GM18526 (cell line): ENCODE data around the gene OTOS.

ENCODE experiments used
- POLR2A ChIP-seq: IDR thresholded peaks from 3 replicates; pipeline ENCODE4 v1.6.1; 2011; ENCODE audit not compliant: insufficient read length; ENCODE audit errors: extremely low read depth

OTOS gene

GRCh38 chr2:240098349-240098748, 42.1 kb downstream of the OTOS start:
- no peak for TF ChIP-seq POLR2A

DNA sequence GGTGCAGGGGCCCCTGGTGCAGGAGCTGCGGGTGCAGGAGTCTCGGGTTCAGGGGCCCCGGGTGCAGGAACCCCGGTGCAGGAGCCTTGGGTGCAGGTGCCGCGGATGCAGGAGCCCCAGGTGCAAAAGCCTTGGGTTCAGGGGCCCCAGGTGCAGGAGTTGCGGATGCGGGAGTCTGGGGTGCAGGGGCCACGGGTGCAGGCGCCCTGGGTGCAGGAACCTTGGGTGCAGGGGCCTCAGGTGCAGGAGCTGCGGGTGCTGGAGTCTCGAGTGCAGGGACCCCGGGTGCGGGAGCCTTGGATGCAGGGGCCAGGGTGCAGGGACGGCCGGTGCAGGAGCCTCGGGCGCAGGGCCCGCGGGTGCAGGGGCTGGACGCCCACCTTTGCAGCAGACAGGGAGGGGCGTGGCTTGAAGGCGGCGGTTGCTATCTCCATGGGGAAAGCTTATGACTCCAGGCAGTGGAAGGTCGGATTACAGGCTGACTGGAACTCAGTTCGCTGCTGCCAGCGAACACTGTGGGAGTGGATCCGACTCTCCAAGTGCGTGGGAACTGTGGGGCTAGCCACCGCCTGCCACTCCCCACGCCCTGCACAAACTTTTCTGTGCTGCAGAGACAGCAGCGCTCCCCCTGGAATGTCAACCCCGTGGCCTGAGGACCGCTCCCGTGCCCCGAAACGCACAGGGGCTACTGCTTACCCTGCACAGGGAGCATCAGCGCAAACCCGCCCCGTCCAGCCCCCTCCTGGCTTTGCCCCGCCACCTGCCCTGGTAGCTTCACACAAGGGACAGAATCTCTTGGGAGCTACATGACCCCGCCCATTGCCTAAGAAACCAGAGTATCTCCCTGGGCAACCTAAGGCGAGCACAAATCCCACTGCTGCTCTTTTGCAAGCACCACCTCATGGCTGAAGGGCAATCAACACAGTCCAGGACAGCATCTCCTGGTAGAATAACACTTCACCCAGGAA, 44.6 kb downstream of the OTOS start:
- TF ChIP-seq POLR2A: no peak

GRCh38 chr2:240089306-240089705, 51.2 kb downstream of the OTOS start:
- no peak for TF ChIP-seq POLR2A
